Muscle of arm (tissue), 12 donors: ENCODE data around the gene CACNA1D. TPM values are rescaled to one million over a fixed set of nuclear protein-coding genes. Genes with fewer than 3 reads are reported as not detected.

Experiments
- DNase-seq: peaks from one replicate; pipeline ENCODE4 v3.0.0-alpha.2; 2013
- polyA plus RNA-seq, 12 donors: library from polyadenylated mRNA; unstranded; fragments of 120-200 nt; gene quantifications; one replicate each; pipeline ENCODE4 v1.2.1, GENCODE V29; 2013; ENCODE audit not compliant: insufficient read length in 12 of 12

Gene CACNA1D
- polyA plus RNA-seq, 12 donors: 1.5 to 18.8 (median 2.2) TPM; not detected in 1

- no peak for DNase-seq
Observed at GRCh38 chr3:53748512-53749271, 254.3 kb downstream of the CACNA1D start.

- DNase-seq: no peak
Observed at GRCh38 chr3:53749448-53749847, 255.0 kb downstream of the CACNA1D start.

- no peak for DNase-seq
Observed at GRCh38 chr3:53750253-53751210, 256.1 kb downstream of the CACNA1D start.

- DNase-seq: no peak
Observed at GRCh38 chr3:53753518-53754183, 259.2 kb downstream of the CACNA1D start.

- no peak for DNase-seq
Observed at GRCh38 chr3:53754325-53754724, 259.9 kb downstream of the CACNA1D start.

GRCh38 chr3:53758846-53759245 lies 264.4 kb downstream of the CACNA1D start:
- DNase-seq: no peak

GRCh38 chr3:53763353-53763752 lies 268.9 kb downstream of the CACNA1D start:
- DNase-seq: no peak

- no peak for DNase-seq
Observed at GRCh38 chr3:53764026-53764775, 269.8 kb downstream of the CACNA1D start.

GRCh38 chr3:53765753-53766152 lies 271.3 kb downstream of the CACNA1D start:
- DNase-seq: no peak

GRCh38 chr3:53766706-53767105 lies 272.3 kb downstream of the CACNA1D start:
- DNase-seq: no peak

- DNase-seq: no peak
Observed at GRCh38 chr3:53768478-53769459, 274.4 kb downstream of the CACNA1D start.

- DNase-seq: no peak
Observed at GRCh38 chr3:53772562-53772961, 278.2 kb downstream of the CACNA1D start.

GRCh38 chr3:53773021-53773436 lies 278.6 kb downstream of the CACNA1D start:
- DNase-seq: peak; percentile 21

GRCh38 chr3:53773611-53774368 lies 279.4 kb downstream of the CACNA1D start:
- peak; percentile 37 for DNase-seq

- DNase-seq: no peak
Observed at GRCh38 chr3:53774414-53774813, 280.0 kb downstream of the CACNA1D start.

GRCh38 chr3:53775018-53775417 lies 280.6 kb downstream of the CACNA1D start:
- no peak for DNase-seq

- DNase-seq: no peak
Observed at GRCh38 chr3:53775834-53776251, 281.4 kb downstream of the CACNA1D start.

GRCh38 chr3:53776494-53777101 lies 282.2 kb downstream of the CACNA1D start:
- DNase-seq: no peak

- DNase-seq: no peak
Observed at GRCh38 chr3:53777468-53777867, 283.1 kb downstream of the CACNA1D start.
